Activated CD4-positive, alpha-beta T cell treated with anti-CD3 and anti-CD28 coated beads, Interleukin-2, amount 10 ng/mL, durations not matched to agents 24 days and 14 days (primary cell): ENCODE results near the gene VWA5B1. TPM values are rescaled to one million over a fixed set of nuclear protein-coding genes. Genes with fewer than 3 reads are reported as not detected.
"Not testable (repeated sequence)": the region's sequence is repeated elsewhere in the genome, so short reads cannot be mapped to it uniquely, and the experiment has no call there.

Experiments used
- DNase-seq: peaks from one replicate; pipeline ENCODE4 v3.0.0; 2022
- H3K27ac Mint-ChIP-seq: one replicate; pipeline ENCODE4 v1.8.0; 2022; ENCODE audit warnings: mild to moderate bottlenecking, mixed read lengths
- H3K27me3 Mint-ChIP-seq: one replicate; pipeline ENCODE4 v1.8.0; 2022; ENCODE audit warnings: mixed read lengths
- H3K36me3 Mint-ChIP-seq: one replicate; pipeline ENCODE4 v1.8.0; 2022; ENCODE audit warnings: low read depth, mild to moderate bottlenecking, mixed read lengths
- H3K4me1 Mint-ChIP-seq: one replicate; pipeline ENCODE4 v1.8.0; 2021; ENCODE audit warnings: mixed read lengths
- H3K4me3 Mint-ChIP-seq: one replicate; pipeline ENCODE4 v1.8.0; 2022; ENCODE audit warnings: mild to moderate bottlenecking, moderate library complexity, mixed read lengths
- H3K9me3 Mint-ChIP-seq: one replicate; pipeline ENCODE4 v1.8.0; 2021; ENCODE audit warnings: mixed read lengths
- intact Hi-C: fragments of 100-400 bp; cut with micrococcal nuclease; formaldehyde crosslinking; loops from one replicate; pipeline ENCODE4 v1.15.1; 2023
- total RNA-seq: library from RNA; stranded (reverse); gene quantifications from 2 replicates; pipeline ENCODE4 v1.2.3, GENCODE V29; 2022

Gene VWA5B1
- total RNA-seq, 1 donor from 2014 or later = not detected

GRCh38 chr1:20266642-20267041, 24.0 kb upstream of the VWA5B1 start:
- no peaks in the 10 kb centered on the region for H3K36me3 Mint-ChIP-seq
- DNase-seq = no peak
- H3K27ac Mint-ChIP-seq = no peak overlapping the region
- intact Hi-C loops = no loop called here
- H3K27me3 Mint-ChIP-seq = peaks cover 15% of the 10 kb centered on the region
- H3K4me1 Mint-ChIP-seq = no peaks in the 10 kb centered on the region
- no peak overlapping the region for H3K4me3 Mint-ChIP-seq
- H3K9me3 Mint-ChIP-seq = peaks cover 6% of the 10 kb centered on the region

GRCh38 chr1:20271498-20272400, 18.9 kb upstream of the VWA5B1 start:
- Mint-ChIP-seq H3K36me3 (no peaks in the 10 kb centered on the region), H3K9me3 (peaks cover 6% of the 10 kb centered on the region), H3K27ac (no peak overlapping the region), H3K4me3 (no peak overlapping the region), H3K4me1 (no peaks in the 10 kb centered on the region), H3K27me3 (peaks cover 14% of the 10 kb centered on the region)
- DNase-seq = no peak
- intact Hi-C loops = no loop called here

GRCh38 chr1:20273716-20274115, 17.0 kb upstream of the VWA5B1 start:
- H3K9me3 Mint-ChIP-seq, H3K36me3 Mint-ChIP-seq, DNase-seq, H3K4me1 Mint-ChIP-seq, intact Hi-C loops, H3K4me3 Mint-ChIP-seq, H3K27ac Mint-ChIP-seq: not testable (repeated sequence)
- H3K27me3 Mint-ChIP-seq = peaks cover 18% of the 10 kb centered on the region

- Mint-ChIP-seq H3K4me3 (no peak overlapping the region), H3K27me3 (peaks cover 21% of the 10 kb centered on the region), H3K36me3 (no peaks in the 10 kb centered on the region), H3K4me1 (no peaks in the 10 kb centered on the region), H3K27ac (no peak overlapping the region), H3K9me3 (peaks cover 5% of the 10 kb centered on the region)
- no peak for DNase-seq
- intact Hi-C loops = no loop called here
These were observed 15.3 kb upstream of the VWA5B1 start for GRCh38 chr1:20275319-20275925.

- Mint-ChIP-seq H3K27me3 (peaks cover 16% of the 10 kb centered on the region), H3K4me3 (no peak overlapping the region), H3K4me1 (no peaks in the 10 kb centered on the region), H3K9me3 (no peaks in the 10 kb centered on the region), H3K36me3 (no peaks in the 10 kb centered on the region), H3K27ac (no peak overlapping the region)
- intact Hi-C loops = no loop called here
- DNase-seq = no peak
These were observed 14.1 kb upstream of the VWA5B1 start for GRCh38 chr1:20276485-20277159.

- peaks cover 20% of the 10 kb centered on the region for H3K27me3 Mint-ChIP-seq
- no peaks in the 10 kb centered on the region for H3K9me3 Mint-ChIP-seq
- no peak overlapping the region for H3K4me3 Mint-ChIP-seq
- intact Hi-C loops = no loop called here
- H3K4me1 Mint-ChIP-seq = no peaks in the 10 kb centered on the region
- H3K36me3 Mint-ChIP-seq = no peaks in the 10 kb centered on the region
- H3K27ac Mint-ChIP-seq = no peak overlapping the region
- no peak for DNase-seq
These were observed 12.0 kb upstream of the VWA5B1 start for GRCh38 chr1:20278692-20279130.

- no peaks in the 10 kb centered on the region for H3K4me1 Mint-ChIP-seq
- no peaks in the 10 kb centered on the region for H3K36me3 Mint-ChIP-seq
- H3K27me3 Mint-ChIP-seq = peaks cover 20% of the 10 kb centered on the region
- no peak for DNase-seq
- intact Hi-C loops = no loop called here
- H3K9me3 Mint-ChIP-seq = no peaks in the 10 kb centered on the region
- no peak overlapping the region for H3K4me3 Mint-ChIP-seq
- H3K27ac Mint-ChIP-seq = no peak overlapping the region
These were observed 11.2 kb upstream of the VWA5B1 start for GRCh38 chr1:20279509-20279908.

GRCh38 chr1:20280341-20280740, 10.3 kb upstream of the VWA5B1 start:
- intact Hi-C loops = no loop called here
- no peaks in the 10 kb centered on the region for H3K4me1 Mint-ChIP-seq
- H3K36me3 Mint-ChIP-seq = no peaks in the 10 kb centered on the region
- H3K27ac Mint-ChIP-seq = no peak overlapping the region
- H3K9me3 Mint-ChIP-seq = no peaks in the 10 kb centered on the region
- no peak for DNase-seq
- H3K4me3 Mint-ChIP-seq = no peak overlapping the region
- H3K27me3 Mint-ChIP-seq = peaks cover 20% of the 10 kb centered on the region

GRCh38 chr1:20280906-20281305, 9.8 kb upstream of the VWA5B1 start:
- Mint-ChIP-seq H3K36me3 (no peaks in the 10 kb centered on the region), H3K27ac (no peak overlapping the region), H3K9me3 (no peaks in the 10 kb centered on the region), H3K4me3 (no peak overlapping the region), H3K27me3 (peaks cover 20% of the 10 kb centered on the region), H3K4me1 (no peaks in the 10 kb centered on the region)
- DNase-seq = no peak
- intact Hi-C loops = no loop called here

GRCh38 chr1:20281801-20282200, 8.9 kb upstream of the VWA5B1 start:
- intact Hi-C loops = no loop called here
- no peak for DNase-seq
- peaks cover 23% of the 10 kb centered on the region for H3K27me3 Mint-ChIP-seq
- H3K36me3 Mint-ChIP-seq = no peaks in the 10 kb centered on the region
- no peak overlapping the region for H3K4me3 Mint-ChIP-seq
- no peaks in the 10 kb centered on the region for H3K4me1 Mint-ChIP-seq
- no peaks in the 10 kb centered on the region for H3K9me3 Mint-ChIP-seq
- H3K27ac Mint-ChIP-seq = no peak overlapping the region

GRCh38 chr1:20282533-20282932, 8.1 kb upstream of the VWA5B1 start:
- Mint-ChIP-seq H3K9me3 (no peaks in the 10 kb centered on the region), H3K27me3 (peaks cover 25% of the 10 kb centered on the region), H3K4me1 (no peaks in the 10 kb centered on the region), H3K27ac (no peak overlapping the region), H3K4me3 (no peak overlapping the region), H3K36me3 (no peaks in the 10 kb centered on the region)
- DNase-seq = no peak
- intact Hi-C loops = no loop called here

GRCh38 chr1:20284046-20284445, 6.6 kb upstream of the VWA5B1 start:
- no peaks in the 10 kb centered on the region for H3K4me1 Mint-ChIP-seq
- no peak overlapping the region for H3K27ac Mint-ChIP-seq
- H3K27me3 Mint-ChIP-seq = peaks cover 27% of the 10 kb centered on the region
- H3K4me3 Mint-ChIP-seq = no peak overlapping the region
- H3K9me3 Mint-ChIP-seq = no peaks in the 10 kb centered on the region
- H3K36me3 Mint-ChIP-seq = no peaks in the 10 kb centered on the region
- intact Hi-C loops = no loop called here
- no peak for DNase-seq

- Mint-ChIP-seq H3K27ac (no peak overlapping the region), H3K27me3 (peaks cover 33% of the 10 kb centered on the region), H3K4me1 (no peaks in the 10 kb centered on the region), H3K4me3 (no peak overlapping the region), H3K36me3 (no peaks in the 10 kb centered on the region), H3K9me3 (no peaks in the 10 kb centered on the region)
- intact Hi-C loops = no loop called here
- no peak for DNase-seq
These were observed 6.0 kb upstream of the VWA5B1 start for GRCh38 chr1:20284625-20285024.

GRCh38 chr1:20285510-20285909, 5.2 kb upstream of the VWA5B1 start:
- no peaks in the 10 kb centered on the region for H3K4me1 Mint-ChIP-seq
- intact Hi-C loops = no loop called here
- H3K36me3 Mint-ChIP-seq = no peaks in the 10 kb centered on the region
- no peak for DNase-seq
- H3K4me3 Mint-ChIP-seq = no peak overlapping the region
- no peak overlapping the region for H3K27ac Mint-ChIP-seq
- peaks cover 39% of the 10 kb centered on the region for H3K27me3 Mint-ChIP-seq
- H3K9me3 Mint-ChIP-seq = no peaks in the 10 kb centered on the region
